Measurements from ENCODE around the gene SPAG7.
A peak's percentile ranks its signal among the peaks of the same experiment; 100 is the strongest.

SPAG7 gene

GRCh38 chr17:4950075-4950745 is 17.4 kb downstream of the SPAG7 start:
- no peaks in the 10 kb centered on the region for H3K9me3 ChIP-seq (ENCODE audit: low read length)
- H4K20me1 ChIP-seq (ENCODE audit: insufficient read depth, low read length) = no peaks in the 10 kb centered on the region
- H3K9ac ChIP-seq (ENCODE audit: low read length) = peak overlapping the region; percentile 92
- TF ChIP-seq CTCF (IDR thresholded peaks at IDR 0.05; ENCODE audit: low read length) (no peak), EZH2 (IDR thresholded peaks at IDR 0.05; ENCODE audit: borderline replicate concordance, low read length) (no peak)
- H3K4me1 ChIP-seq (ENCODE audit: insufficient read depth, low read length, severe bottlenecking) = peaks cover 36% of the 10 kb centered on the region
- H3F3A ChIP-seq (ENCODE audit: insufficient read depth, low read length) = 0 out of 2 replicates have a peak, but pooled peaks cover 3% of the 10 kb centered on the region
- peaks cover 29% of the 10 kb centered on the region for H3K36me3 ChIP-seq (ENCODE audit: insufficient read depth, low read length)
- H3K79me2 ChIP-seq (ENCODE audit: insufficient read depth, low read length) = peaks cover 9% of the 10 kb centered on the region
- H3K27ac ChIP-seq (ENCODE audit: low read depth, low read length, poor library complexity, severe bottlenecking) = peak overlapping the region; percentile 100
- no peaks in the 10 kb centered on the region for H3K9me2 ChIP-seq (ENCODE audit: low read depth, low read length)
- no peak overlapping the region for H2AFZ ChIP-seq (ENCODE audit: low read length)
- peak overlapping the region; percentile 94 for H3K4me2 ChIP-seq (ENCODE audit: low read length)
- peak overlapping the region; percentile 84 for H3K4me3 ChIP-seq (ENCODE audit: low read depth, low read length, poor library complexity, severe bottlenecking)
- no peaks in the 10 kb centered on the region for H3K27me3 ChIP-seq (ENCODE audit: insufficient read depth, low read length)

GRCh38 chr17:4949321-4950074 is 18.1 kb downstream of the SPAG7 start:
- peaks cover 36% of the 10 kb centered on the region for H3K36me3 ChIP-seq (ENCODE audit: insufficient read depth, low read length)
- H3K4me3 ChIP-seq (ENCODE audit: low read depth, low read length, poor library complexity, severe bottlenecking) = peak overlapping the region; percentile 84
- TF ChIP-seq EZH2 (IDR thresholded peaks at IDR 0.05; ENCODE audit: borderline replicate concordance, low read length) (no peak), CTCF (IDR thresholded peaks at IDR 0.05; ENCODE audit: low read length) (no peak)
- H2AFZ ChIP-seq (ENCODE audit: low read length) = no peak overlapping the region
- H3K9me3 ChIP-seq (ENCODE audit: low read length) = no peaks in the 10 kb centered on the region
- peaks cover 9% of the 10 kb centered on the region for H3F3A ChIP-seq (ENCODE audit: insufficient read depth, low read length)
- no peaks in the 10 kb centered on the region for H3K9me2 ChIP-seq (ENCODE audit: low read depth, low read length)
- no peaks in the 10 kb centered on the region for H3K27me3 ChIP-seq (ENCODE audit: insufficient read depth, low read length)
- H3K9ac ChIP-seq (ENCODE audit: low read length) = peak overlapping the region; percentile 92
- no peaks in the 10 kb centered on the region for H4K20me1 ChIP-seq (ENCODE audit: insufficient read depth, low read length)
- H3K79me2 ChIP-seq (ENCODE audit: insufficient read depth, low read length) = peaks cover 9% of the 10 kb centered on the region
- peaks cover 43% of the 10 kb centered on the region for H3K4me1 ChIP-seq (ENCODE audit: insufficient read depth, low read length, severe bottlenecking)
- peak overlapping the region; percentile 100 for H3K27ac ChIP-seq (ENCODE audit: low read depth, low read length, poor library complexity, severe bottlenecking)
- H3K4me2 ChIP-seq (ENCODE audit: low read length) = peak overlapping the region; percentile 94

- Histone ChIP-seq H3K27ac (ENCODE audit: low read depth, low read length, poor library complexity, severe bottlenecking) (peak overlapping the region; percentile 100), H3K4me1 (ENCODE audit: insufficient read depth, low read length, severe bottlenecking) (peaks cover 49% of the 10 kb centered on the region), H3K36me3 (ENCODE audit: insufficient read depth, low read length) (peaks cover 40% of the 10 kb centered on the region), H3K9me3 (ENCODE audit: low read length) (no peaks in the 10 kb centered on the region), H3F3A (ENCODE audit: insufficient read depth, low read length) (peaks cover 14% of the 10 kb centered on the region), H3K9me2 (ENCODE audit: low read depth, low read length) (no peaks in the 10 kb centered on the region), H3K9ac (ENCODE audit: low read length) (peak overlapping the region; percentile 92), H3K27me3 (ENCODE audit: insufficient read depth, low read length) (no peaks in the 10 kb centered on the region), H2AFZ (ENCODE audit: low read length) (no peak overlapping the region), H4K20me1 (ENCODE audit: insufficient read depth, low read length) (no peaks in the 10 kb centered on the region), H3K4me2 (ENCODE audit: low read length) (peak overlapping the region; percentile 94), H3K79me2 (ENCODE audit: insufficient read depth, low read length) (peaks cover 9% of the 10 kb centered on the region), H3K4me3 (ENCODE audit: low read depth, low read length, poor library complexity, severe bottlenecking) (peak overlapping the region; percentile 84)
- no peak for TF ChIP-seq CTCF (IDR thresholded peaks at IDR 0.05; ENCODE audit: low read length)
- no peak for TF ChIP-seq EZH2 (IDR thresholded peaks at IDR 0.05; ENCODE audit: borderline replicate concordance, low read length)
These were observed 18.7 kb downstream of the SPAG7 start for GRCh38 chr17:4948931-4949320.

Data from OCI-LY1 (cell line).